Fibroblast of pulmonary artery (primary cell): ENCODE results near the gene SUCLG2.

Experiments used
- DNase-seq: peaks from one replicate; pipeline ENCODE4 v3.0.0-alpha.2; 2010; ENCODE audit warnings: low read depth
- H3K4me3 ChIP-seq: replicated peaks from 2 replicates; pipeline ENCODE4 v1.5.1; 2011; ENCODE audit warnings: low read depth, mild to moderate bottlenecking, control low read depth, low read length, moderate library complexity
- TF ChIP-seq, protein P1 (sequence below): IDR thresholded peaks from 2 replicates; pipeline ENCODE4 v1.5.1; 2011; ENCODE audit warnings: mild to moderate bottlenecking, control low read depth, low read length, inconsistent platforms; ENCODE audit errors: missing control alignments

The SUCLG2 gene

DNA sequence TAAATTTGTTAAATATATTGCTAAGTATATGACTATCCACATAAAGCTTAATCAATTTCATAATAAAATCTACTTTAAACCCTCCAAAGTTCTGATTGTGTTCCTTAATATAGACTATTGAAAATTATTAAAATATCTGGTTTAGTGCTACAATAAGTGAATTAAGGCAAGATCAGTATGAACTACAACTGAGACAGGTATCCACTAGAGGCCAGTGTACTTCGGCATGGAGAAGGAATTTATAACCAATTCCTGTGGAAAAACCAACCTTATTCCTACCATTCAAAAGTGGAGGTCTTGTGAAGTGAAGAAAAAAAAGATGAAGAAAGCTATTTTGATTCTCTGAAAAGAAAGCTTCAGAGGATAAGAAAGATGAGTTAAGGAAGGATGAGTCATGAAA is 237.7 kb downstream of the SUCLG2 start:
- H3K4me3 ChIP-seq, result no peak overlapping the region
- no peak for DNase-seq
- TF ChIP-seq, protein P1, sequence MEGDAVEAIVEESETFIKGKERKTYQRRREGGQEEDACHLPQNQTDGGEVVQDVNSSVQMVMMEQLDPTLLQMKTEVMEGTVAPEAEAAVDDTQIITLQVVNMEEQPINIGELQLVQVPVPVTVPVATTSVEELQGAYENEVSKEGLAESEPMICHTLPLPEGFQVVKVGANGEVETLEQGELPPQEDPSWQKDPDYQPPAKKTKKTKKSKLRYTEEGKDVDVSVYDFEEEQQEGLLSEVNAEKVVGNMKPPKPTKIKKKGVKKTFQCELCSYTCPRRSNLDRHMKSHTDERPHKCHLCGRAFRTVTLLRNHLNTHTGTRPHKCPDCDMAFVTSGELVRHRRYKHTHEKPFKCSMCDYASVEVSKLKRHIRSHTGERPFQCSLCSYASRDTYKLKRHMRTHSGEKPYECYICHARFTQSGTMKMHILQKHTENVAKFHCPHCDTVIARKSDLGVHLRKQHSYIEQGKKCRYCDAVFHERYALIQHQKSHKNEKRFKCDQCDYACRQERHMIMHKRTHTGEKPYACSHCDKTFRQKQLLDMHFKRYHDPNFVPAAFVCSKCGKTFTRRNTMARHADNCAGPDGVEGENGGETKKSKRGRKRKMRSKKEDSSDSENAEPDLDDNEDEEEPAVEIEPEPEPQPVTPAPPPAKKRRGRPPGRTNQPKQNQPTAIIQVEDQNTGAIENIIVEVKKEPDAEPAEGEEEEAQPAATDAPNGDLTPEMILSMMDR, result peak; percentile 34

DNA sequence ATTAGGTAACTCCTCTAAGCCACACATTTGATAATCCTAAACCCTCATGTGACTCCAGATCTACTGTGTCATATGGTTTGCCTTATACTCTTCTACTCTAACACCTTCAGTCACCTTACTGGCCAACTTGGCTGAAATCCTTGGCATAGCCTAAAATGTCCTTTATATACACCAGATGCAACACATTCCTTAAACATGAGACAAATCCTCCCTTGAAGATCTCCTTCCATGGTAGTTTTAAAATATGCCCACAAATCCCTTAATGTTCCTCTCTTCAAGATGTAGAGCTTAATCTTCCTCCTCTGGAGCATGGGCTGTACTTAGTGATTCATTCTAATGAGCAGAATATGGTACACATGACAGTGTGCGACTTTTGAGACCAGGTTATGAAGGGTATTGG is 238.9 kb downstream of the SUCLG2 start:
- TF ChIP-seq, protein P1, result no peak
- no peak overlapping the region for H3K4me3 ChIP-seq
- DNase-seq, result no peak

DNA sequence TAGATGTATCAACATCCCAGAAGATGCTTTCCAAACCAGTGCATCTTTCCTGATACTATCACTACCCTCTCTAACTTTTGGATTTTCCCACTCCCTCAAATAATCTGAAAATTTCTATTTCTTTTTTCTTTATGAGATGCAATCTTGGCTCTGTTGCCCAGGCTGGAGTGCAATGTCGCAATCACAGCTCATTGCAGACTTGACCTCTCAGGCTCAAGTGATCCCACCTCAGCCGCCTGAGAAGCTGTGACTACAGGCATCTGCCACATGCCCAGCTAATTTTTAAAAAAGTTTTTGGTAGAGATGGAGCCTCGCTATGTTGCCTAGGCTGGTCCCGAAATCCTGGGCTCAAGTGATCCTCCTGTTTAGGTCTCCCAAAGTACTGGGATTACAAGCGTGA is 239.7 kb downstream of the SUCLG2 start:
- DNase-seq, result no peak
- no peak overlapping the region for H3K4me3 ChIP-seq
- TF ChIP-seq, protein P1, result no peak

DNA sequence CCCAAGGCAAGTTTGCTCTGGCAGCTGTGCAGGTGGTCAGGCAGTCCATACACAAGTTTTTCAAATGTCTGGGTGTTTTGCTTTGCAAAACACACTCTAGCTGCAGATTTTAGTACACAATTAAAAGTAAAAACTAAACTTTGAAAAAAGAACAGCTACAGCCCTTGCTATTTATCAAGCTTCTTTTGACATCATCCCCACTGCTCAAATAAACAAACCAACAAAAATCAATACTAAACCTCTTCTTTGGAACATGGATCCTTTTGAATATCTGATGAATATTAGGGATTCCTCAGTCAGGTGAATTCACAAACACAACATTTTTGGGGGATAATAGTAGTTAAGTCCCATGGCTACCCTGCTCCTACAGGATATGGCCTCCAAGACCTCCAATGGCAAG is 249.2 kb downstream of the SUCLG2 start:
- TF ChIP-seq, protein P1, result no peak
- no peak for DNase-seq
- no peak overlapping the region for H3K4me3 ChIP-seq

DNA sequence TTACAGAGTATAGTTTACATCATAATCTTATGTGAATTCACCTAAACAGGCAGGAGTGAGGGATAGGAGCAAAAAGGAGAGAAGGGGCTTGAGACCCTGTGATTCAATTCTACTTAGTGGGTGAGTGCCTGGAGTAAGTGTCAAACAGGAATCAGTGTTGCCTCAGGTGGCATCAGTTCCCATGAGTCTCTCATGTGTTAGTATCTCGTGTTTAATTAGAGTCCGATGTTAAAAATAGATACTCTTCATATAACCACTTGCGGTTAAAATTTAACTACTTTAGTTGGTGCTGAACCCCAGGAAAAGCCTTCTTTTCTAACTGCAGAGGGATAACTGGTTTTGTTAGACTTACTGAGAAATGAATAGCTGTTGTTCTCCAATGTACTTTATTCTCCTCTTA is 251.5 kb downstream of the SUCLG2 start:
- no peak overlapping the region for H3K4me3 ChIP-seq
- TF ChIP-seq, protein P1, result no peak
- DNase-seq, result no peak

DNA sequence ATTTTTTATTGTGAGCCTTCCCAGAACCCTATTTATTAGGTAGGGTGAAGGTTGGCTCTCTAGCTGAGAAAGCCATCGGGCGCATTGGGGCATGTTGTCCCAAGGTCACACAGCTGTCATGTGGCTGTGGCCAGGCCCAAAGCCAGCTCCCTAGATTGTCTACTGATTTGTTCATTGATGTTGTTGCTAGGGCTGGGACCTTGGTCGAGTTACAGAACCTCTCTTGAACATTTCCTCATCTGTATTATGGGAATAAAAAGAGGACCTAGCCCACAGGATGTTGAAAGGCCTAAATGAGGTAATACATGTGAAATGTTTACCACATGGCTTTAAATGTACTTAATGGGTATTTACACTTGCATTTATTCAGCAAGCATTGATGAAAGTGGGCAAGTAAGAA is 252.5 kb downstream of the SUCLG2 start:
- DNase-seq, result no peak
- no peak overlapping the region for H3K4me3 ChIP-seq
- TF ChIP-seq, protein P1, result no peak

DNA sequence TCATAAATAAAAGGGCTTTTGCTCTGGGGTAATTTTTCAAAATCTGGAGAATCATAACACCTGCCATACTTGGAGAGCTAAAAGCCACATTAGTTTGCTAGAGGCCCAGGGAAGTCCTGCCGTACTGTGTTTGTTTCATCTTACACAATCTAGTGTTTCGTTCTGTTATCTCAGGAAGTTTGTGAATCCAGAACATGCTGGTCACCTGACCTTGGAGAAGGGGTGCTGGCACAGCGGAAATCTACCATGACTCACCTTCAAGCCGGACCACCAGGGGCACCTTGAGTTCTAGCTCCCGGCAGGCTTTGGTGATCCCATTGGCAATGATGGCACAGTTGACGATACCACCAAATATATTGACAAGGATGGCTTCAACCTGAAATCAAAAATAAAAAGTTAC is 253.9 kb downstream of the SUCLG2 start:
- no peak overlapping the region for H3K4me3 ChIP-seq
- TF ChIP-seq, protein P1, result no peak
- DNase-seq, result no peak
